ENCODE data around the gene CLMN.
"Not testable (repeated sequence)": the region's sequence is repeated elsewhere in the genome, so short reads cannot be mapped to it uniquely, and the experiment has no call there.

The CLMN gene

DNA sequence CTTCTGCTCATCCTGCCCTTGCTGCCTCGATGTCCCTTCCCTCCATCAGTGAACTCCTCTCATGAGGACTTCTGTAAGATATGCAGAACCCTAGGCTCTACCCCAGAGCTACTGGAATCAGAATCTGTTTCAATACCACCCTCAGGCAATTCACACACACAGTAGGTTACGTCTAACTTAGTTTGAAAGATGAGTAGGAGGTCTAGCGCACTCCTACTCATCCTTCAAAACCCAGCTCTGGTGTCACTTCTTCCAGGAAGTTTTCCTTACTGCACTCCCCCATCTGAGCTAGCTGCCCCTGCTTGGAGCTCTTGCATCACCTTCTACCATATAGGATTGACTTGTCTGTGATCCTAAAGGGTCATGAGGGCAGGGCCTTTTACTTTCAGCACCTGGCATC is 105.9 kb downstream of the CLMN start:
- DNase-seq: no peak

DNA sequence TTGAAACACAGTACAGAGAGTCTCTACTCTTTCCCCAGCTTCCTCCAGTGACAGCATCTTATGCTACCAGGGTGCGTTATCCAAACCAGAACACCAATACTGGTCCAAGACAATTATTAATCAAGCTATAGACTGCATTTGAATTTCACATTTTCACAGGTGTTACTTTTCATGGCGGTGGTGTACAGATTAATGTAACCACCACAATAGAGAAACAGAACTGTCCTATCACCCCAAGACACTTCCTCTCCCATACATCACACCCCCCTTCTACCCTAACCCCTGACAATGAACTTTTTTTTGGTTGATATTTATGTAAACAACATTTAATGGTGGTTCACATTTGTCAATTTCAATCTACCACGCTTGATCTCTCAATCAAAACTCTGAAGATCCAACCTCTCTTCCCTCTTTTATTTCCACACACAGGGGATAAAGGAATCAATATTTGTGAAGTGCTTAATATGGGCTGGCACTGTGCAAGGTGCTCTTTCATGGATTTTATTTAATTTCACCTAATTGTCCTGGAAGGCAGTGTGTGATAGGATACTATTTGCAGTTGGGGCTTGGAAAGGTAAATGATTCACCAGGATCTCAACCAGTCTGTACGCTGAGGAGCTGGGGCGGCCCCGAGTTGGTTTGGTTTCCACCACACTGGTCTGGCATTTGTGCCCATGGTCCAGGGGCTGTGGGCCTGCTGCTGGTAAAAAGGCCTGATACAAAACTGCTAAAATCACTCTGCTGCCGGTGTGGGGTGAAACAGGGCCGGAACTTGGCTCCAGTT is 107.8 kb downstream of the CLMN start:
- no peak for DNase-seq

DNA sequence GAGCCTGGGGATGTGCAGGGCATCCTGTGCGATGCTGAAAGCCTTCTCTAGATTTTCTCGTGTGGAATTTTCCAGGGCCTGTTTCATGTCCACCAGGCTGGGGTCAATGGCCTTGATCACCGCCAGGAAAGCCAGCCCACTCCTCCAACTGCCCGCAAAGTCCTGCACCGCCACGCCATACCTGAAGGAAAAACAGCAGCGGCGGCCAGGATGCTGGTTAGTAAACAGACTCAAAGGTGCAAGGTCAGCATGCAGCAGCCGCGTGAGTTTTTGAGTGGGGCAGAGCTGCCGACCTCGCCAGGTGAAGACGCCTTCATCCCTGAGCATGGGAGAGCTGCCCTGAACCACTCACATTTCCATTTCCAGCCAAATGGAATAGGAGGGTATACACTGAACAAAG is 109.0 kb downstream of the CLMN start:
- DNase-seq: no peak

DNA sequence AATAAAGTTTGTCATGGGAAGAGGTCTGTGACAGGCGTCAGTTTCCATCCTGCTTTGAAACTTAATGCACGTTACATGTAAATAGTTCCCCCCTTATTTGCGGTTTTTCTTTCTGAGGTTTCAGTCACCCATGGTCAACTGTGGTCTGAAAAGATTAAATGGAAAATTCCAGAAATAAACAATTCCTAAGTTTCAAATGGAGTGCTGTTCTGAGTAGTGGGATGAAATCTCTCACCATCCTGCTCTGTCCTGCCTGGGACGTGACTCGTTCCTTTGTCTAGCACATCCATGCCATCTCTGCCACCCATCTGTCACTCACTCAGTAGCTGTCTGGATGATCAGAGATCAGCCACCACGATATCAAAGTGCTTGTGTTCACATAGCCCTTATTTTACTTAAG is 111.1 kb downstream of the CLMN start:
- no peak for DNase-seq

DNA sequence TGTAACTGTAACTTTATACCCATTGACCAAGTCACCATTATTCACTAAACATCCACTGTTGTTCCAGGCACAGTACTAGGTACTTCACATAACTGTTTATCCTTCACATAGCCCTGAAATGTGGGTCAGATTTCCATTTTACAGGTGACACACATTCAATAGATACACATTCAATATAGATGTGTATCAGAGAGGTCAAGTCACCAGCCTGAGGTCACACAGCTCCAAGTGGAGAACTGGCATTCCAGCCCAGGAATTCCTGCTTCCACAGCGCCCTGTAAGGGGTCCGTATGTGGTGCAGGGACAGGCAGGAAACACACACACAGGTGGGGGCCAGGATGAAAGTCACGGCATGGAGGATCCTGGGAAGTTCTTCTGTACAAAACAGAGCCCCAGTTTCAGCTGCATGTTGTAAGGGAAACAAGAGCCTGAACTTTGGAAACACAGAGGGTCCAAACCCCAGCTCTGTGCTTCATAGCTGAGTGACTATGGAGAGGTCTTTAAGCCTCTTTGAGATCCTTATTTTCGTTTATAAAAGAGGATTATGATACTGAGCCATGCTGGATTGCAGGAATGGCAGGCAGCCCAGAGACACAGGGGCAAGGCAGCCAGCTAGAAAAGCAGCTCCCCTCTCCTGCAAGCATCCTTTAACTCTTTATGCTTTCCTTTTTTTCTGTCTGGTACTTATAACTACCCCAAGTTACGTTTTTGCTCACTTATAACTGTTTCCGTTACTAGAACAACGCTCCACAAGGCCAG is 112.1 kb downstream of the CLMN start:
- DNase-seq: no peak

DNA sequence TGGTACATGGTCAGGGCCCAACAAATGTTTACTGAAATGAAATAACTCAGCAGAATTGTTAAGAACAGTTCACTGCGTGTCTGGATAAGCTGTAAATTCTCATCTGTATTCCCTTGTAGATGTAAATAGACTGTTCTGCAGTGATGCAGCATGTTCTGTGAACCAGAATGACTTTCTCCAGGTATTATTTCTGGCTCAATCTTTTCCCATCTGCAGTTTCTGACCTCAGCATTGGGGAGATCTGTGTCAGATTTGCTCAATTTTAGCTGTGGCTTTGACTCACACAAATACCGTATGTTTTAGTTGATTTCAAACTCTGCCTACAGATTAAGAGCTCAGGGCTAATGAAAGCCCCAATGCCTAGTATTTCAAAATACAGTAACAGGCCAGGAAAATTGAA is 113.2 kb downstream of the CLMN start:
- DNase-seq: no peak

DNA sequence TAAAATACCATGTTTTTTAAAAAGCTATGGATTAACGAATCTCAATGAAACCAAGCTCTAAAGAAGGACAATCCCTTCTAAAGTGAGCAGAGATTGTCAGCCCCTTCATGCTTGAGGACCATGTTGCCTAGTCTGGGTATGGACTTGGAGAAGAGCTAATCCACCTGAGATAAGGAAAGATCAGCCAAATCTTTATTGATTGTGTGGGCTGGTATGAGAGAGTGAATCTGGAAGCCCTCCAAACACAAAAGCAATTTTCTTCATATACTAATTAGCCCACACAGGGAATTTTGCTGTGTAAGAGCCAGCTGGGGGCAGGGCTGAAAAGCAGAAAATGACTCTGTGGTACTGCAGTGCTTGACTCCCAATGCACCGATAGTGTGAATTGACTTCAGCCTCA is 115.0 kb downstream of the CLMN start:
- no peak for DNase-seq

DNA sequence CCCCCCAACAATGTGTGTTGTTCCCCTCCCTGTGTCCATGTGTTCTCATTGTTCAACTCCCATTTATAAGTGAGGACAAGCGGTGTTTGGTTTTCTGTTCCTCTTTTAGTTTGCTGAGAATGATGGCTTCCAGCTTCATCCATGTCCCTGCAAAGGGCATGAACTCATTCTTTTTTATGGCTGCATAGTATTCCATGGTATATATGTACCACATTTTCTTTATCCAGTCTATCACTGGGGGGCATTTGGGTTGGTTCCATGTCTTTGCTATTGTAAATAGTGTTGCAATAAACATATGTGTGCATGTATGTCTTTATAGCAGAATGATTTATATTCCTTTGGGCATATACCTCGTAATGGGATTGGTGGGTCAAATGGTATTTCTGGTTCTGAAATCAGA is 118.0 kb downstream of the CLMN start:
- not testable (repeated sequence) for DNase-seq

DNA sequence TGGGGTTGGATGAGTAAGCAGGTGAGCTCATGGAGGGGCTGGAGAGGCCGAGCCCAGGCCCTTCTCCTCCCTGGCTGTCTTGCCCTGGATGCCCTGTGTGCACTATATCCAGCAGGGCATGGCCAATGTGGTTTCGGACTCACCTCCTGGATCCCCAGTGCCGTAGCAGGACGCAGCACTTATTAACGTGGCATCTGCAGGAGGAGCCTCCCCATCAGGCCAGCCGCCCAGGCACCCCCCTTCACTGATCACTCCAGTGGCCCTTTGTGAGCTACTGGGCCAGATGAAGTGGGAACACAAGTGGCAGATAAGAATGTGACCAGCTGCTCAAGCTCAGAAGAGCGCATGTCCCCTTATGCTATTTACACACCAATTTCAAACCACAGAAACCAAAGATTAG is 119.3 kb downstream of the CLMN start:
- DNase-seq: no peak

DNA sequence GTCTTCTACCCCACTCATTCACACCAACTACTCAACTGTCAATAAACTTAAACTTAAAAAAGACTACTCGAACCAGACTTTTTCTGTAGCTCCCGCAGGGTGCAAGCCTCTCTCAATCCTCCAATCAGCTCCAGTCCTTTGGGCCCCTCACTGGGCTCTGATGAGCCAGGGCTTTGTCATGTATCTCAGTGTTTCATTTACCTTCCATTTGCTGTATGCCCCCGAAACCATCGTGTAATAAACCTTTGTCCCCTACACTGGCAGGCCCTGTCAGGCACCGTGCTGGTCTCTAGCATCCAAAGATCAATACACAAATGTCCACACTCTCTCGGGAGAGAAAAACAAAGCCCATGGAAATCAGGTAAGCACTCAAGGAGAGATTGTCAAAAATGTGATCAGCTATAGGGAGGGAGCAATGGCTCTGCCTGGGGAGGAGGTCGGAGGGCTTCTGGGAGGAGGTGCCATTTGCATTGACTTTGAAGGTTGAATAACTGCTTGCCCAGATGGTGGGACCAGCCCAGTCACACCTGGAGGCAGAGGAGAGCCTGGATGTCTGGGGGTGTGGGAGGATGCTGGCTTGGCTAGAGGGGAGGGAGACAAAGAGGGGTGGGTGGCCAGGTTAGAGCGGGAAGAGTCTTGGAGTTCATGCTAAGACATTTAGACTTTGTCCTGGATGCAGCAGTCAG is 120.3 kb downstream of the CLMN start:
- no peak for DNase-seq

DNA sequence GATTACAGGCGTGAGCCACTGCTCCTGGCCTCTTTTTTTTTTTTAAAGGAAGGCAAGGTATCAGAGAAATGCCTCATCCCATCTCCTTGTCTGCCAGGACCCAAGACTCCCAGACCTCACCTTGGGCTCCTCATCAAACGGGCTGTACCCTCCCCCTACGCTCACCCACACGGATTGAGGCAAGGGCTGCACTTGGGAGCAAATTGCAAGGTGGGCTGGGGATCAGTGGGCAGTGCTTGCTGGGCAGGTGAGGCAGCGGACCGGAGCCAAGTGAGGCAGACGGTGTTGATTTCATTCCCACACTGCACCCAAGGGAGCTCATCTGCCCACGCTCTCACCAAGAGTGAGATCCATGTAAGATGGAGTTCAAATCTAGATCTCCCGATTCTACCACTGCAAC is 121.4 kb downstream of the CLMN start:
- DNase-seq: no peak

DNA sequence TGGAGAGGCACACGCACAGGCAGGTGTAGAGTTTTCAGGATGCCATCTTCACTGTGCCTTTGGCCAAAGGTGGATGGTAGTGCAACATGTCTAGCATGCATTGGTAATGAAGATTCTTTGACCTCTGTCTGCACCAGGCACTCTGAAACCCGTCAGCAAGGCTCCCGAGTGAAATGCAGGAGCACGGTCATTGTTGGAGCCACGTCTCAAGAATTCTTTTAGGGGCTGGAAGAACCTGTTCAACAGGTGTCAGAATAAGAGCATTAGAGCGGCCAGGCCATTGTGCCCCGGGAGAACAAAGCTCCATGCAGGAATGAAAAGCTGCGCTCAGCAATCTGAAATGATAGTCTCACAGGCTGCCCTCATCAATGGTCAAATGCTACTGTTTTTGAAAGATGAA is 122.2 kb downstream of the CLMN start:
- DNase-seq: no peak

DNA sequence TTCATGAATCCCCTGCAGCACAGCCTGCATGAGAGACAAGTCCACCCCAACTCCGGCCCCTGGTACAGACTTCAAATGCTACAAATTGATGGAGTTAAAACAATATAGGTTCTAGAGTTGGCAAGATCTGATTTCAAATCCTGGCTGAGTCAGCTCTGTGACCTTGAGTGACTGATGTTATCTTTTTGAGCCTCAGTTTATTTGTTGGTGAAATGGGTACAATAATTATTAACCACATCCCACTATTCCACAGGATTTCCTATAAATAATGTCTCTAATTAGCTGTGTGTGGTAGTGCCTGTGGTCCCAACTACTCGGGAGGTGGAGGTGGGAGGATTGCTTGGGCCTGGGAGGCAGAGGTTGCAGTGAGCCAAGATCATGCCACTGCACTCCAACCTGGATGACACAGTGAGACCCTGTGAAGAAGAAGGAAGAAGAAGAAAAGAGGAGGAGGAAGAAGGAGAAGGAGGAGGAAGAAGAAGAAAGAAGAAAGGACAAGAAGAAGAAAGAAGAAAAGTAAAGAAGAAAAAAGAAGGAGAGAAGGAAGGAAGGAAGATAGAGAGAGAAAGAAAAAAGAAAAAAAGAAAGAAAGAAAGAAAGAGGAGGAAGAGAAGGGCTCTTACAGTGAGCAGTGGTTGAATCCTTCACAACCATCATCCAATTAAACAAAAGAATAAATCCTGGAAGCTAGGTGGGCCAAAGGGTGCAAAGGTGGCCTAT is 122.7 kb downstream of the CLMN start:
- DNase-seq: no peak

DNA sequence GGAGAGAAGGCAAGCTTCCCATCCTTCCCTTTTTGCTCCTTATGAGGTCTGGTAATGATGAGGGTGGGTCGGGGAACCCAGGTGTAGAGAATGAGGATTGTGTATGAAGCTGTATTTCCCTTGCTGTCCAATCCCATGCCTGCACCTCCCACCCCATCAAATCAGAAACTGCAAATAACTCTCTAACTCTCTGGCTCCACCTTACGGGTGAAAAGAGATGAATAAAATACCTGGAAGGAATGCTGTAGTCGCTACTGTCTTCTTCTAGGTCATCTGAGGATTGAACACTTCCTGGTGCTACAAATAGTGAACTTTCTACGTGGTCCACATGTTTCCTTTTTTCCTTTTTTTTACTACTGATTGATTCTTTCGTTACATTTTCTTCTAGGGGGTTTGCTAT is 123.4 kb downstream of the CLMN start:
- no peak for DNase-seq

DNA sequence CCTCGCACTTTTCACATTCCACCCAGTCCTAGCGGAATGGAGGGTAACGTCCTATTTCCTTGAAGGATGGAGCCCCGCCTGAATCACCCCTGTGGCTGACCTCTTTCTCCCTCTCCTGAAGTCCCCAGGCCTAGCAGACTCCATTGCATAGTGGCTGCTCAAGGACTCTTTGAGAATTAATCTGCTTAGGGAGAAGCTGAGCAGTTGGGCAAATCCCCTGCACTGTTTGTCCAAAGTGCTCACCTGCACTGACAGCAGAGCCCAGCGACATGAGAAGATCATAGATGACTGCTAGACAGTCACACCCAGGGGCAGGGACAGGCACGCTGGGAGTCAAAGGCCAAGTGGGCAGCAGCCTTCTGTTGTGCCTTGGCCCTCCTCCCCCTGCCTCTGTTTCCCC is 124.7 kb downstream of the CLMN start:
- no peak for DNase-seq

DNA sequence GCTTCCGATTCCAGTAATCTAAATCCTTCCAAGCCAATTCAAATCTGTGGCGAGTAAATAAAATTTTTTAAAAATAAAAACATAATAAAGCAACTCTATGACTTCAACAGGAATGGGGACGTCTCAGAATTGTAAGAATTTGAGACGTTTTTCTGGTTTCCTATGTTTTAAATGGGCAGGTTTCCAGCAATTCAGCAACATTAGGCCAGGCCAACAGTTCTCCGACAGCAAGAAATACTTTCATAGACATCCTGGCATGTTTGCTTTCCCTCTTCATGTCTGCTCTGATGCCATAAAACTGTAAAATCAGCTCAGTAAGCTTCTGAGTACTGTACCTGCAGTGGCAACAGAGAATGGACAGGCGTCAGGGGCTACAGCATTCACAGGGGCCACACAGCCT is 126.6 kb downstream of the CLMN start:
- DNase-seq: no peak

DNA sequence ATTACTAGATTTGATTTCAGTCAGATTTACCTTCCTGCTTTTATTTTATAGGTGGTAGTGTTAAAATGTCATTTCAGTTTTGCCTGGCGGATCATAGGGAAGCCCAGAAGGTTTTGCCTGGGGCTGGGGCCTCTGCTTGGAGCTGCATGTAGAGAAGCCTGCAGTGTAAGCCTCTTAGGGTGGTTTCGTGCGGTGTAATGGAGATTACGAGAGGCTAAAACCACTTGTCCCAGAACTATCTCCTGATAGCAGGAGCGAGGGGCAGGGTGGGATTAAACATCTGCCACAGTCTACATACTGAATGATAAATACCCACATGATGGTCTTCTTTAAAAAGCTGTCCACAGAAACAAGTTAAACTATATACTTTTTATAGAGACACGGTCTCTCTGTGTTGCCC is 127.4 kb downstream of the CLMN start:
- no peak for DNase-seq

DNA sequence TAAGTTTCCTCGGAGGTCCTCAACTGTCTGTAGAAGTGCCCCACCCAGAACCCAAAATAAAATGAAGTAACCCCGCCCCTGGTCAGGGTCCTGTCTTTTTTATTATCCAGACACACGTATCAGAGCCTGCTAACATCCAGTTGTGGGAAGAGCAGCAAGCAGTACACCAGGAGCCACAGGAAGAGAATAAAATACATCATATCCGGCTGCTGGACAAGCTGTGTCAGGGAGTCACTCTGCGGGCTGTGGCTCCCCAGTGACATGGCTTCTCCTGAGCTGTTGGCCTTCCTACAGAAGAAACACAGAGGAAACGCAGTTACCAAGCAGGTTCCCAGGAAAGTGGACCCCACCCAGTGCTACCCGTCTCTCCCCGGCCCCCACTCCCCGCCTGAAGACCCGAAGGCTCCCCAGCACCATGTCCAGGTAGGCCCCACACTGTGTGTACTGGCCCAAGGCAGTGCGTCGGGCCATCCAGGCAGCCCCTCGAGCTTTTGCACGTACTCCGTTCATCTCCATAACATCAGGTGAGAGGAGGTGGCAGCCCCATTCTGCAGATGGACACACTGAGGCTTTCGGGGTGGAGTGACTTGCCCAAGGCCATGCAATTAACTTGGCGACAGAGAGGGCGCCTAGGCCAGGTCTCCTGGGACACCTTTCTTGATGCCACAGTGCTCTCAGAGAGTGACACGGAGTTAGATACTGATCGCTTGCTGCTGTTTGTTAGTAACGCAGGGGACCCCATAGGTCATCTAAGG is 128.1 kb downstream of the CLMN start:
- no peak for DNase-seq

DNA sequence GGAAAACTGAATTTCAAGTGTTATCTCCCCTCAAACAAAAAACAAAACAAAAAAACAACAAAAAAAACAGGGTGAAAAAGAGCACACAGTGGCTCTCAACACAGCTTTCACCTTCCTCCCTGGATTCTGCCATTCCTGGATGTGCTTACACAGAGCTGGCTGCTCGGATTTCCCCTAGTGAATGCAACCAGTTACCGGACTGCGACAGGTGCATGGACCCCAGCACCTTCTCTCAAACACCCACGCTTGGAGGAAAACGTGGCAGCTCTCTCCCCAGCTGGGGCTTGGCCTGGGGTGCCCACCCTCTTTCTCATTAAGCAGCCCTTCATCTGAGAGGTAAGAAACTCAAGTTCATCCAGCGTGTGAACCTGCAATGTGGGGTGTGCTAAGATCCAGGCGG is 128.9 kb downstream of the CLMN start:
- DNase-seq: no peak

DNA sequence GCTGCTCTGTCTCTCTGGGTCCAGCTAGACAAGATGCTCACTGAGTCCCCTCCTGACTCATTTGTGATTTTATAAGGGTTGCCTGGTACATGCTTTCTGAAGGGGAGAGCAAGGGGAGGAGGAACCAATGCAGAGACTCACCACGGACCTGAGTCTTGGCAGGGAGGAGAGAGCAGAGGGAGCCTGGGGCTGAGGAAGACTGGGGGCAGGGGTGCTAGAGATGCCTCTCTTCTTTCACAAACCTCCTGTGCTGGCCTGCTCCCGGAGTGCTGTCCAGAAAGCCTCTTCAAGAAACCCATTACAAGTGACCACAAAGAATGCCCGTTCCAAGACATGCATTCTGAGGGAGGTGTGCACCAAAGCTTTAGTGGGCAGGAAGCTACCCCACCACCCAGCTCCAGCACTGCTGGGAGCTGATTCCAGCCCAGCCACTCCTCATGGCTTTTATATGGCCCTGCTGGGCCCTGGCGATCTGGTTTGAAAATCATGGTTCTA is 129.3 kb downstream of the CLMN start:
- DNase-seq: no peak

DNA sequence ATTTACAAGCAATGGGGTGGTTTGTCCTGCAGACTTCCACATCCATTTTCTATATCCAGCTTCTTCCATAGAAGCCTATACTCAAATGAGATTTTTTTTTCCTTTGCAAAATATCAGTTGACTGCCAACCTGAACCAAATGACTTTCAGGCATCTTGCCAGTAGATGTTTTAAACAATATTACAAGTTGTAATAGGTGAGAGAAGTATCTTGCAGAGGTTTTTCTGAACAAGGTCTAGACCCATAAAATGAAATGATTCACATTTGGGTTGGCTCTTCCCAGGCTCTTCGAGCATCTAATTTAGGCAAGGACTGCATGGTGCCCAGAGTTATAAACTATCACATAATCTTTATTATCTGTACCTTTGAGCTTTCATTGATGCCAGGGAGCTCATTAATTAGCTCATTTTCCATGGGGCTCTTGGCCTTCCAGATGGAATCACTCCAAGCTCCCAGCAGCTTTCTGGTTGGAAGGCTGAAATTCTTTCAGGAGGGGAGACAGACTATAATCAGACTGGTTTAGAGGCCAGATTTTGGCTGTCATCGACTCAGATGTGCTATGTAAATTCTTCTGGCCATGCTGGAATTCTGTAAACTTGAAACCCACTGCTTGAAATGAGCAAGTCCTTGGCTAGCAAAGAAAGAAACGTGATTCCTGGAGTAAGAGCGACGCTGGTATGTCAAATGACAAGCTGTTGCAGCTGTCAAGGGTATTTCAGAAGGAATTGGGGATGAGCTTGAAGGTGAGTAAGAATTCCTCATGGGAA is 130.2 kb downstream of the CLMN start:
- no peak for DNase-seq

DNA sequence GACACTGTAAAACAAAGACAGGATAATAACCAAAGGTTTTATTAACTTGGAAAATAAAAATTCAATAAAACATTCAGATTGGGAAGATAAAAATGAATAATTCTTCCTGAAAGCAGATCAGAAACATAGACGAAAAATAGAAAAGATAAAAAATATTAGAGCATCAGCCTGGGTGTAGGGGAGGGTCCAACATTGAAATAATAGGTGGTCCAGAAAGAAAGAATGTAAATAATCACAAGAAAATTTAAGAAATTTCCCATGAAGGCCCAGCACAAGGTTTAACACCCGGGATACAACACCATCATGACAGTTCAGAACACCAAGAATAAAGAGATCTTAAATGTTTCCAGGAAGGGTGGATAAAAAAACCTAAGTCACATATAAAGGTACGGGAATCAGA is 131.3 kb downstream of the CLMN start:
- DNase-seq: no peak
